ENCODE results near the gene TXNDC17.

DNA sequence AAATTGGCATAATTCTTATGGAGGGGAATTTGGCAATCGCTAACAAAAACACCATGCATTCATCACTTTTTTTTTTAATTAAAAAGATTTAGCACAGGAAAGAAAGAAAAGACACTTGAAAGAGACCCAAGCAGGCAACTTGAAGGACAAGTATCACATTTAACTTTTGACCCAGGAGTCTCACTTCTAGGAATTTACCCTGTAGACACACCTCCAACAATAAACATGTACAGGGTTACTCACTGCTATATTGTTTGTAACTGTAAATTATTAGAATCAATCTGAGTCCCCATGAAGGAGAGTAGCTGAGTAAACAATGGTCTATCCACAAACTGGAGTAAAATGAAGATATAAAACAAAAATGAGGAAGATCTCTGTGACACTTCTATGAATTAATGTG lies 10.5 kb upstream of the TXNDC17 start:
- TF ChIP-seq, protein P1, sequence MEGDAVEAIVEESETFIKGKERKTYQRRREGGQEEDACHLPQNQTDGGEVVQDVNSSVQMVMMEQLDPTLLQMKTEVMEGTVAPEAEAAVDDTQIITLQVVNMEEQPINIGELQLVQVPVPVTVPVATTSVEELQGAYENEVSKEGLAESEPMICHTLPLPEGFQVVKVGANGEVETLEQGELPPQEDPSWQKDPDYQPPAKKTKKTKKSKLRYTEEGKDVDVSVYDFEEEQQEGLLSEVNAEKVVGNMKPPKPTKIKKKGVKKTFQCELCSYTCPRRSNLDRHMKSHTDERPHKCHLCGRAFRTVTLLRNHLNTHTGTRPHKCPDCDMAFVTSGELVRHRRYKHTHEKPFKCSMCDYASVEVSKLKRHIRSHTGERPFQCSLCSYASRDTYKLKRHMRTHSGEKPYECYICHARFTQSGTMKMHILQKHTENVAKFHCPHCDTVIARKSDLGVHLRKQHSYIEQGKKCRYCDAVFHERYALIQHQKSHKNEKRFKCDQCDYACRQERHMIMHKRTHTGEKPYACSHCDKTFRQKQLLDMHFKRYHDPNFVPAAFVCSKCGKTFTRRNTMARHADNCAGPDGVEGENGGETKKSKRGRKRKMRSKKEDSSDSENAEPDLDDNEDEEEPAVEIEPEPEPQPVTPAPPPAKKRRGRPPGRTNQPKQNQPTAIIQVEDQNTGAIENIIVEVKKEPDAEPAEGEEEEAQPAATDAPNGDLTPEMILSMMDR (conservative IDR thresholded peaks at IDR 0.05; ENCODE audit: low read depth, low read length) = no peak
- TF ChIP-seq RCOR1 (IDR thresholded peaks at IDR 0.05; ENCODE audit: insufficient replicate concordance, low read length) (no peak), RFX5 (IDR thresholded peaks at IDR 0.05; ENCODE audit: low read depth, low read length) (no peak), CHD1 (IDR thresholded peaks at IDR 0.05; ENCODE audit: low read depth, low read length) (no peak), POLR2A (IDR thresholded peaks at IDR 0.05; ENCODE audit: low read depth, low read length) (no peak), SMC3 (IDR thresholded peaks at IDR 0.05; ENCODE audit: low read depth, low read length) (no peak), BHLHE40 (IDR thresholded peaks at IDR 0.05; ENCODE audit: low read depth, low read length) (no peak), MAZ (IDR thresholded peaks at IDR 0.05; ENCODE audit: borderline replicate concordance, low read depth, low read length) (no peak), NFE2L2 (IDR thresholded peaks at IDR 0.05; ENCODE audit: low read depth, low read length) (no peak), MXI1 (IDR thresholded peaks at IDR 0.05; ENCODE audit: borderline replicate concordance, low read depth, low read length) (no peak), RAD21 (IDR thresholded peaks at IDR 0.05; ENCODE audit: low read length) (no peak), MAFK (IDR thresholded peaks at IDR 0.05; ENCODE audit: low read depth, low read length) (no peak)
- TF ChIP-seq, protein P2, sequence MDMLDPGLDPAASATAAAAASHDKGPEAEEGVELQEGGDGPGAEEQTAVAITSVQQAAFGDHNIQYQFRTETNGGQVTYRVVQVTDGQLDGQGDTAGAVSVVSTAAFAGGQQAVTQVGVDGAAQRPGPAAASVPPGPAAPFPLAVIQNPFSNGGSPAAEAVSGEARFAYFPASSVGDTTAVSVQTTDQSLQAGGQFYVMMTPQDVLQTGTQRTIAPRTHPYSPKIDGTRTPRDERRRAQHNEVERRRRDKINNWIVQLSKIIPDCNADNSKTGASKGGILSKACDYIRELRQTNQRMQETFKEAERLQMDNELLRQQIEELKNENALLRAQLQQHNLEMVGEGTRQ (IDR thresholded peaks at IDR 0.05; ENCODE audit: low read depth, low read length) = no peak
- TF ChIP-seq, protein P3, sequence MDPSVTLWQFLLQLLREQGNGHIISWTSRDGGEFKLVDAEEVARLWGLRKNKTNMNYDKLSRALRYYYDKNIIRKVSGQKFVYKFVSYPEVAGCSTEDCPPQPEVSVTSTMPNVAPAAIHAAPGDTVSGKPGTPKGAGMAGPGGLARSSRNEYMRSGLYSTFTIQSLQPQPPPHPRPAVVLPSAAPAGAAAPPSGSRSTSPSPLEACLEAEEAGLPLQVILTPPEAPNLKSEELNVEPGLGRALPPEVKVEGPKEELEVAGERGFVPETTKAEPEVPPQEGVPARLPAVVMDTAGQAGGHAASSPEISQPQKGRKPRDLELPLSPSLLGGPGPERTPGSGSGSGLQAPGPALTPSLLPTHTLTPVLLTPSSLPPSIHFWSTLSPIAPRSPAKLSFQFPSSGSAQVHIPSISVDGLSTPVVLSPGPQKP (IDR thresholded peaks at IDR 0.05; ENCODE audit: borderline replicate concordance, low read depth, low read length) = no peak

Measured in IMR-90 (cell line).